SK-N-SH (cell line): ENCODE measurements around the gene OAS2. TPM values are rescaled to one million over a fixed set of nuclear protein-coding genes. Genes with fewer than 3 reads are reported as not detected.

Source experiments
- CTCF ChIA-PET: fragments of 300-600, 350-600 bp; formaldehyde crosslinking; extraction: SDS; loops from one replicate; lab custom pipeline; 2021; lab: Yijun Ruan, JAX
- POLR2A ChIA-PET: fragments of 350-600 bp; sonication (Branson Sonifier 250); formaldehyde crosslinking; extraction: SDS; loops from one replicate; lab custom pipeline; 2020; ENCODE audit warnings: antibody characterized with exemption, inconsistent platforms; lab: Yijun Ruan, JAX
- DNase-seq: peaks from one replicate; pipeline ENCODE4 v3.0.0; 2012
- H2AFZ ChIP-seq: fragments of 200-600 bp; sonication (generic); 2 replicates; pipeline ENCODE4 v1.8.1; 2016; ENCODE audit warnings: antibody characterized with exemption, mild to moderate bottlenecking, low read depth
- H3F3A ChIP-seq: fragments of 200-600 bp; sonication (generic); replicated peaks from 2 replicates; pipeline ENCODE3; 2016; ENCODE audit warnings: antibody characterized with exemption, mild to moderate bottlenecking; ENCODE audit not compliant: insufficient read depth
- H3K27ac ChIP-seq, 2 experiments: fragments of 200-500 bp in 1 of 2; fragments of 200-600 bp in 1 of 2; sonication (Bioruptor generic) in 1 of 2; sonication (generic), shearing (Covaris generic) in 1 of 2; 2 replicates each; pipeline versions ENCODE4 v1.5.1 to v1.6.1; 2014 to 2016; ENCODE audit warnings: low read depth in 2 of 2, inconsistent platforms in 1 of 2, low read length in 1 of 2, mild to moderate bottlenecking in 1 of 2, mixed read lengths in 1 of 2
- H3K27me3 ChIP-seq: fragments of 200-600 bp; sonication (generic), shearing (Covaris generic); 2 replicates; pipeline ENCODE4 v1.6.1; 2016; ENCODE audit warnings: mixed run types; ENCODE audit not compliant: insufficient read depth
- H3K36me3 ChIP-seq, 2 experiments: fragments of 200-500 bp in 1 of 2; fragments of 200-600 bp in 1 of 2; sonication (Bioruptor generic) in 1 of 2; sonication (generic) in 1 of 2; replicated peaks in 1 of 2; 2 replicates each; pipeline versions ENCODE3 to v1.5.1; 2014 to 2016; ENCODE audit warnings: low read length in 1 of 2, mild to moderate bottlenecking in 1 of 2; ENCODE audit not compliant: insufficient read depth in 2 of 2, control insufficient read depth in 1 of 2
- H3K4me1 ChIP-seq, 2 experiments: fragments of 200-500 bp in 1 of 2; fragments of 200-600 bp in 1 of 2; sonication (Bioruptor generic) in 1 of 2; sonication (generic), shearing (Covaris generic) in 1 of 2; 2 replicates each; pipeline versions ENCODE4 v1.5.1 to v1.6.1; 2014 to 2016; ENCODE audit warnings: low read depth in 1 of 2, low read length in 1 of 2, mixed run types in 1 of 2; ENCODE audit not compliant: insufficient read depth in 2 of 2, control insufficient read depth in 1 of 2
- H3K4me2 ChIP-seq: fragments of 200-600 bp; sonication (generic), shearing (Covaris generic); 2 replicates; pipeline ENCODE4 v1.6.1; 2017; ENCODE audit warnings: mixed run types
- H3K4me3 ChIP-seq, 2 experiments: fragments of 200-500 bp in 1 of 2; fragments of 200-600 bp in 1 of 2; sonication (Bioruptor generic) in 1 of 2; sonication (generic), shearing (Covaris generic) in 1 of 2; 2 replicates each; pipeline versions ENCODE4 v1.5.1 to v1.8.1; 2014 to 2016; ENCODE audit warnings: low read depth in 2 of 2, inconsistent platforms in 1 of 2, low read length in 1 of 2, mild to moderate bottlenecking in 1 of 2, mixed read lengths in 1 of 2, moderate library complexity in 1 of 2
- H3K79me2 ChIP-seq: fragments of 200-600 bp; sonication (generic); 2 replicates; pipeline ENCODE4 v1.8.1; 2017; ENCODE audit warnings: mild to moderate bottlenecking; ENCODE audit not compliant: insufficient read depth
- H3K9ac ChIP-seq: fragments of 200-600 bp; sonication (generic); 2 replicates; pipeline ENCODE4 v1.6.1; 2017; ENCODE audit warnings: mixed run types
- H3K9me2 ChIP-seq: fragments of 200-600 bp; sonication (generic); 2 replicates; pipeline ENCODE4 v1.6.1; 2017; ENCODE audit warnings: mixed run types
- H3K9me3 ChIP-seq: fragments of 200-600 bp; sonication (generic); 2 replicates; pipeline ENCODE4 v1.6.1; 2017; ENCODE audit warnings: mixed run types, mild to moderate bottlenecking, moderate library complexity
- H4K20me1 ChIP-seq: fragments of 200-600 bp; sonication (generic); 2 replicates; pipeline ENCODE4 v1.6.1; 2017; ENCODE audit warnings: mild to moderate bottlenecking, mixed run types; ENCODE audit not compliant: insufficient read depth
- CHD2 ChIP-seq: fragments of 150-350 bp; IDR thresholded peaks from 2 replicates; pipeline ENCODE4 v1.6.1; 2018; ENCODE audit warnings: low read length; ENCODE audit not compliant: partially characterized antibody
- ELF1 ChIP-seq: IDR thresholded peaks from 2 replicates; pipeline ENCODE4 v1.4.0; 2012
- EZH2phosphoT487 ChIP-seq: fragments of 200-600 bp; sonication (generic); IDR thresholded peaks from 2 replicates; pipeline ENCODE4 v1.6.1; 2017; ENCODE audit warnings: low read depth, mixed run types, mild to moderate bottlenecking, antibody characterized with exemption, moderate library complexity, borderline replicate concordance
- FOXJ3 ChIP-seq: sonication (generic); formaldehyde crosslinking; IDR thresholded peaks from 2 replicates; pipeline ENCODE4 v1.5.1; 2020; ENCODE audit warnings: mild to moderate bottlenecking, missing genetic modification reagents
- FOXM1 ChIP-seq: IDR thresholded peaks from 2 replicates; pipeline ENCODE4 v1.4.0; 2012; ENCODE audit warnings: low read depth, mild to moderate bottlenecking
- JUND ChIP-seq: IDR thresholded peaks from 2 replicates; pipeline ENCODE4 v1.4.0; 2012
- MEF2A ChIP-seq: IDR thresholded peaks from 2 replicates; pipeline ENCODE4 v1.4.0; 2012; ENCODE audit warnings: low read depth, borderline replicate concordance
- NRF1 ChIP-seq: IDR thresholded peaks from 2 replicates; pipeline ENCODE4 v1.6.1; 2012; ENCODE audit warnings: low read depth, mild to moderate bottlenecking, low read length
- POLR2AphosphoS5 ChIP-seq: IDR thresholded peaks from 2 replicates; pipeline ENCODE4 v1.6.1; 2012; ENCODE audit warnings: low read depth, low read length
- RAD21 ChIP-seq: IDR thresholded peaks from 2 replicates; pipeline ENCODE4 v1.6.1; 2012; ENCODE audit warnings: mild to moderate bottlenecking, low read length
- RCOR1 ChIP-seq: fragments of 150-350 bp; IDR thresholded peaks from 2 replicates; pipeline ENCODE4 v1.6.1; 2017; ENCODE audit warnings: antibody characterized with exemption, low read length
- RFX5 ChIP-seq: IDR thresholded peaks from 2 replicates; pipeline ENCODE4 v1.6.1; 2012; ENCODE audit warnings: mild to moderate bottlenecking, improper control_type of control experiment, low read length
- RXRA ChIP-seq: IDR thresholded peaks from 2 replicates; pipeline ENCODE4 v1.4.0; 2012; ENCODE audit warnings: low read depth, mild to moderate bottlenecking, borderline replicate concordance
- SMC3 ChIP-seq: IDR thresholded peaks from 2 replicates; pipeline ENCODE4 v1.6.1; 2012; ENCODE audit warnings: low read depth, low read length, improper control_type of control experiment
- TCF12 ChIP-seq: IDR thresholded peaks from 2 replicates; pipeline ENCODE4 v1.4.0; 2012
- YY1 ChIP-seq: IDR thresholded peaks from 2 replicates; pipeline ENCODE4 v1.4.0; 2012; ENCODE audit warnings: low read depth, mild to moderate bottlenecking
- WGBS: methylation state at CpG from one replicate; pipeline ENCODE4 v1.1.6; 2017; ENCODE audit warnings: low lambda C conversion rate; 5-methylcytosine and 5-hydroxymethylcytosine counted together
- polyA plus RNA-seq, 3 experiments: library from polyadenylated mRNA; depleted of rRNA; stranded (reverse); fragments of >200 nt; gene quantifications; 2 replicates each; pipeline ENCODE4 v1.2.3, GENCODE V29; 2012
- TF ChIP-seq, protein P1 (sequence below): IDR thresholded peaks from 2 replicates; pipeline ENCODE4 v1.6.1; 2012; ENCODE audit warnings: mild to moderate bottlenecking, low read depth, low read length, moderate library complexity
- TF ChIP-seq, protein P2 (sequence below): IDR thresholded peaks from 2 replicates; pipeline ENCODE4; 2012
- TF ChIP-seq, protein P3 (sequence below): IDR thresholded peaks from 2 replicates; pipeline ENCODE4 v1.4.0; 2012; ENCODE audit warnings: low read depth

The OAS2 gene
- polyA plus RNA-seq, 1 of the 3 experiments (the other 2 are of a cell fraction): not detected

DNA sequence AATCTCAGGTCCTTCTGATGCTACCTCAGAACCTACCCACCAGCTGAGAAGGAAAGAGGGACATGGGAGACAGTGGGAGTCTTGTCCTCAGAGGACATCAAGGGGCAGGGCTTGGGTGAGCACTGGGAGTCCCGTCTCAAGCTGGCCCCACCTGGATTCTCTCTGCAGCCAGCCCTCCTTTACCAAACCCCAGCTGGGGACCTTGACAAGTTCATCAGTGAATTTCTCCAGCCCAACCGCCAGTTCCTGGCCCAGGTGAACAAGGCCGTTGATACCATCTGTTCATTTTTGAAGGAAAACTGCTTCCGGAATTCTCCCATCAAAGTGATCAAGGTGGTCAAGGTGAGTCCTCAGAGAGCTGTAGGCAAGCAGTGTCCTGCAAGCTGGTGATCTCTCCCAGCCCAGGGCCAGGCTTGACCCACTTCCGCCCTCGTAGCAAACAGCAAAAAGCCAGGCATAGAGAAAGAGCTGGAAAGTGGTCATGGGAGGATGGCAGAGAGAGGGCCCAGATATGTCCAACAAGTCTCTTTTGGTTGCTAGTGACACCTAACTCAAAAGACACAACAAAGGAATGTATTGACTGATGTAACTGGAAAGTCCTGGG lies 14.2 kb upstream of the OAS2 start:
- ChIA-PET POLR2A (no interaction called here), CTCF (interaction anchor here (0.9 to 3.6 kb wide), 4 partner anchors 23 to 513 kb away, joined by 3 to 13 read pairs (median 3); no protein-coding TSS in a partner anchor)
- Histone ChIP-seq H3K4me1 (no peaks in the 10 kb centered on the region), H3K79me2 (no peaks in the 10 kb centered on the region), H3K9me3 (no peaks in the 10 kb centered on the region), H4K20me1 (no peaks in the 10 kb centered on the region), H3K27ac (no peak overlapping the region), H3K27me3 (no peaks in the 10 kb centered on the region), H3K4me3 (no peak overlapping the region), H3K36me3 (no peaks in the 10 kb centered on the region), H3K4me2 (no peak overlapping the region), H3F3A (no peaks in the 10 kb centered on the region), H3K9me2 (no peaks in the 10 kb centered on the region), H2AFZ (no peak overlapping the region), H3K9ac (no peak overlapping the region)
- TF ChIP-seq MEF2A (no peak), TCF12 (no peak), CHD2 (no peak), SMC3 (no peak), RAD21 (no peak), FOXM1 (no peak), RFX5 (no peak), NRF1 (no peak), RXRA (no peak), ELF1 (no peak), EZH2phosphoT487 (no peak), POLR2AphosphoS5 (no peak), JUND (no peak), YY1 (no peak), RCOR1 (no peak), FOXJ3 (CRISPR knock-in tag) (no peak)
- TF ChIP-seq, protein P1, sequence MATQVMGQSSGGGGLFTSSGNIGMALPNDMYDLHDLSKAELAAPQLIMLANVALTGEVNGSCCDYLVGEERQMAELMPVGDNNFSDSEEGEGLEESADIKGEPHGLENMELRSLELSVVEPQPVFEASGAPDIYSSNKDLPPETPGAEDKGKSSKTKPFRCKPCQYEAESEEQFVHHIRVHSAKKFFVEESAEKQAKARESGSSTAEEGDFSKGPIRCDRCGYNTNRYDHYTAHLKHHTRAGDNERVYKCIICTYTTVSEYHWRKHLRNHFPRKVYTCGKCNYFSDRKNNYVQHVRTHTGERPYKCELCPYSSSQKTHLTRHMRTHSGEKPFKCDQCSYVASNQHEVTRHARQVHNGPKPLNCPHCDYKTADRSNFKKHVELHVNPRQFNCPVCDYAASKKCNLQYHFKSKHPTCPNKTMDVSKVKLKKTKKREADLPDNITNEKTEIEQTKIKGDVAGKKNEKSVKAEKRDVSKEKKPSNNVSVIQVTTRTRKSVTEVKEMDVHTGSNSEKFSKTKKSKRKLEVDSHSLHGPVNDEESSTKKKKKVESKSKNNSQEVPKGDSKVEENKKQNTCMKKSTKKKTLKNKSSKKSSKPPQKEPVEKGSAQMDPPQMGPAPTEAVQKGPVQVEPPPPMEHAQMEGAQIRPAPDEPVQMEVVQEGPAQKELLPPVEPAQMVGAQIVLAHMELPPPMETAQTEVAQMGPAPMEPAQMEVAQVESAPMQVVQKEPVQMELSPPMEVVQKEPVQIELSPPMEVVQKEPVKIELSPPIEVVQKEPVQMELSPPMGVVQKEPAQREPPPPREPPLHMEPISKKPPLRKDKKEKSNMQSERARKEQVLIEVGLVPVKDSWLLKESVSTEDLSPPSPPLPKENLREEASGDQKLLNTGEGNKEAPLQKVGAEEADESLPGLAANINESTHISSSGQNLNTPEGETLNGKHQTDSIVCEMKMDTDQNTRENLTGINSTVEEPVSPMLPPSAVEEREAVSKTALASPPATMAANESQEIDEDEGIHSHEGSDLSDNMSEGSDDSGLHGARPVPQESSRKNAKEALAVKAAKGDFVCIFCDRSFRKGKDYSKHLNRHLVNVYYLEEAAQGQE: no peak
- TF ChIP-seq, protein P2, sequence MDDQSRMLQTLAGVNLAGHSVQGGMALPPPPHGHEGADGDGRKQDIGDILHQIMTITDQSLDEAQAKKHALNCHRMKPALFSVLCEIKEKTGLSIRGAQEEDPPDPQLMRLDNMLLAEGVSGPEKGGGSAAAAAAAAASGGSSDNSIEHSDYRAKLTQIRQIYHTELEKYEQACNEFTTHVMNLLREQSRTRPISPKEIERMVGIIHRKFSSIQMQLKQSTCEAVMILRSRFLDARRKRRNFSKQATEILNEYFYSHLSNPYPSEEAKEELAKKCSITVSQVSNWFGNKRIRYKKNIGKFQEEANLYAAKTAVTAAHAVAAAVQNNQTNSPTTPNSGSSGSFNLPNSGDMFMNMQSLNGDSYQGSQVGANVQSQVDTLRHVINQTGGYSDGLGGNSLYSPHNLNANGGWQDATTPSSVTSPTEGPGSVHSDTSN: no peak
- TF ChIP-seq, protein P3, sequence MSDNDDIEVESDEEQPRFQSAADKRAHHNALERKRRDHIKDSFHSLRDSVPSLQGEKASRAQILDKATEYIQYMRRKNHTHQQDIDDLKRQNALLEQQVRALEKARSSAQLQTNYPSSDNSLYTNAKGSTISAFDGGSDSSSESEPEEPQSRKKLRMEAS: no peak
- WGBS: 81% methylated on average over 6 of the region's 6 CpGs
- no peak for DNase-seq
